HepG2 (cell line): ENCODE measurements around the gene PSMB3. TPM values are rescaled to one million over a fixed set of nuclear protein-coding genes. Genes with fewer than 3 reads are reported as not detected.

Experiments used
- ARHGAP35 ChIP-seq: sonication (generic); formaldehyde crosslinking; IDR thresholded peaks from 2 replicates; pipeline ENCODE4 v1.9.0; 2022; ENCODE audit warnings: mild to moderate bottlenecking, inconsistent platforms, moderate library complexity, missing genetic modification reagents, borderline replicate concordance
- ATF7-NPFF ChIP-seq: sonication (generic); formaldehyde crosslinking; IDR thresholded peaks from 2 replicates; pipeline ENCODE4 v1.8.1; 2023; ENCODE audit warnings: mild to moderate bottlenecking, low read depth, missing genetic modification reagents, moderate library complexity
- CERS6 ChIP-seq: sonication (generic); formaldehyde crosslinking; IDR thresholded peaks from 2 replicates; pipeline ENCODE4 v1.5.0; 2020; ENCODE audit warnings: missing genetic modification reagents
- HES4 ChIP-seq: sonication (generic); formaldehyde crosslinking; IDR thresholded peaks from 2 replicates; pipeline ENCODE4 v1.9.0; 2021; ENCODE audit warnings: mild to moderate bottlenecking, missing genetic modification reagents, borderline replicate concordance
- NFYC ChIP-seq: IDR thresholded peaks from 2 replicates; pipeline ENCODE4 v1.6.1; 2016; ENCODE audit warnings: missing genetic modification reagents, missing compliant biosample characterization
- PLSCR1 ChIP-seq: sonication (generic); formaldehyde crosslinking; IDR thresholded peaks from 2 replicates; pipeline ENCODE4 v1.5.0; 2020; ENCODE audit warnings: missing genetic modification reagents, mild to moderate bottlenecking, borderline replicate concordance
- RXRA ChIP-seq: sonication (generic); formaldehyde crosslinking; IDR thresholded peaks from 2 replicates; pipeline ENCODE4 v1.5.1; 2020; ENCODE audit warnings: missing genetic modification reagents
- TBX2 ChIP-seq: sonication (generic); formaldehyde crosslinking; IDR thresholded peaks from 2 replicates; pipeline ENCODE4 v1.5.0; 2020; ENCODE audit warnings: missing genetic modification reagents, mild to moderate bottlenecking, borderline replicate concordance
- ZBED4 ChIP-seq: sonication (generic); formaldehyde crosslinking; IDR thresholded peaks from 2 replicates; pipeline ENCODE4 v1.4.0; 2020; ENCODE audit warnings: missing genetic modification reagents, borderline replicate concordance
- ZBTB46 ChIP-seq: sonication (generic); formaldehyde crosslinking; IDR thresholded peaks from 2 replicates; pipeline ENCODE4 v1.4.0; 2020; ENCODE audit warnings: mild to moderate bottlenecking, missing genetic modification reagents, borderline replicate concordance
- ZNF10 ChIP-seq: sonication (generic); formaldehyde crosslinking; IDR thresholded peaks from 2 replicates; pipeline ENCODE4 v1.4.0; 2020; ENCODE audit warnings: mild to moderate bottlenecking, low read depth, missing genetic modification reagents, borderline replicate concordance
- ZNF503 ChIP-seq: sonication (generic); formaldehyde crosslinking; IDR thresholded peaks from 2 replicates; pipeline ENCODE4 v1.4.0; 2020; ENCODE audit warnings: missing genetic modification reagents
- ZNF552 ChIP-seq: sonication (generic); formaldehyde crosslinking; IDR thresholded peaks from 2 replicates; pipeline ENCODE4 v1.9.0; 2022; ENCODE audit warnings: missing genetic modification reagents, mild to moderate bottlenecking, borderline replicate concordance
- ZNF75D ChIP-seq: sonication (generic); formaldehyde crosslinking; IDR thresholded peaks from 2 replicates; pipeline ENCODE4 v1.8.1; 2023; ENCODE audit warnings: missing genetic modification reagents, mild to moderate bottlenecking, borderline replicate concordance
- ZNF780A ChIP-seq: sonication (generic); formaldehyde crosslinking; IDR thresholded peaks from 2 replicates; pipeline ENCODE4 v1.8.0; 2022; ENCODE audit warnings: mild to moderate bottlenecking, missing genetic modification reagents, moderate library complexity
- polyA plus RNA-seq, 8 experiments: library from polyadenylated mRNA; depleted of rRNA in 3 of 8; stranded (reverse) in 7 of 8; unstranded in 1 of 8; fragments of >200 nt; fragmentation: Illumina TruSeq in 4 of 8; extraction: Trizol in 4 of 8; gene quantifications; 2 replicates each; pipeline versions ENCODE4 v1.2.1 to v1.2.3, GENCODE V29; 2011 to 2016; ENCODE audit warnings: low read depth in 4 of 8, missing spikeins in 1 of 8, mixed read lengths in 1 of 8; ENCODE audit not compliant: insufficient read depth in 1 of 8
- total RNA-seq, 5 experiments: library from RNA; depleted of rRNA; stranded (reverse); fragments of >200 nt; fragmentation: Illumina TruSeq; extraction: Trizol; gene quantifications; 2 replicates each; pipeline ENCODE4 v1.2.3, GENCODE V29; 2016; ENCODE audit warnings: low read depth in 1 of 5

PSMB3 gene
- total and polyA plus RNA-seq, 2 of the 13 experiments (the other 11 are each of a cell fraction or from before 2014, with no cell fraction given) = 366 to 517 TPM

- TF ChIP-seq ATF7-NPFF (CRISPR knock-in tag) (no peak), TBX2 (CRISPR knock-in tag) (peak; percentile 89), ZBTB46 (CRISPR knock-in tag) (0 out of 2 replicates have a peak, but pooled peaks have one; percentile 88), HES4 (CRISPR knock-in tag) (no peak; the same call in 1 of the 2 replicates), ZNF10 (CRISPR knock-in tag) (no peak), ZNF503 (0 out of 2 replicates have a peak, but pooled peaks have one; percentile 16), ZNF552 (CRISPR knock-in tag) (no peak), ZBED4 (CRISPR knock-in tag) (peak; percentile 50; the same call in 1 of the 2 replicates), PLSCR1 (CRISPR knock-in tag) (no peak), ZNF75D (no peak), RXRA (CRISPR knock-in tag) (no peak; the same call in 1 of the 2 replicates), NFYC (CRISPR knock-in tag) (peak; percentile 100), CERS6 (CRISPR knock-in tag) (no peak), ZNF780A (no peak), ARHGAP35 (no peak; the same call in 1 of the 2 replicates)
Observed at GRCh38 chr17:38752308-38753070, at the start of gene PSMB3 (continued).
